Neural progenitor cell (in vitro differentiated cells): ENCODE data around the gene MCF2L2. TPM values are rescaled to one million over a fixed set of nuclear protein-coding genes. Genes with fewer than 3 reads are reported as not detected.
A peak's percentile ranks its signal among the peaks of the same experiment; 100 is the strongest.
"Not testable (repeated sequence)": the region's sequence is repeated elsewhere in the genome, so short reads cannot be mapped to it uniquely, and the experiment has no call there.

Experiments used
- DNase-seq: peaks from one replicate; pipeline ENCODE4 v3.0.0-alpha.2; 2016; ENCODE audit warnings: low spot score
- H2AFZ ChIP-seq: fragments of 200-600 bp; sonication (generic); replicated peaks from 2 replicates; pipeline ENCODE4 v1.6.1; 2016; ENCODE audit warnings: antibody characterized with exemption
- H3F3A ChIP-seq: fragments of 200-600 bp; sonication (generic); 2 replicates; pipeline ENCODE4 v1.6.1; 2016; ENCODE audit warnings: antibody characterized with exemption, low read depth
- H3K27ac ChIP-seq: fragments of 200-600 bp; sonication (generic); 2 replicates; pipeline ENCODE4 v1.5.1; 2016; ENCODE audit warnings: mild to moderate bottlenecking
- H3K27me3 ChIP-seq: fragments of 200-600 bp; sonication (generic); 2 replicates; pipeline ENCODE4 v1.6.1; 2016; ENCODE audit warnings: mild to moderate bottlenecking, moderate library complexity
- H3K36me3 ChIP-seq: fragments of 200-600 bp; sonication (generic); 2 replicates; pipeline ENCODE4 v1.5.1; 2016
- H3K4me1 ChIP-seq: fragments of 200-600 bp; sonication (generic); 2 replicates; pipeline ENCODE4 v1.6.1; 2016; ENCODE audit warnings: mixed run types
- H3K4me2 ChIP-seq: fragments of 200-600 bp; sonication (generic); 2 replicates; pipeline ENCODE4 v1.6.1; 2016
- H3K4me3 ChIP-seq: fragments of 200-600 bp; sonication (generic); 2 replicates; pipeline ENCODE4 v1.5.1; 2016
- H3K79me2 ChIP-seq: fragments of 200-600 bp; sonication (generic); 2 replicates; pipeline ENCODE4 v1.6.1; 2016; ENCODE audit warnings: low read depth
- H3K9ac ChIP-seq: fragments of 200-600 bp; sonication (generic); 2 replicates; pipeline ENCODE4 v1.6.1; 2016
- H3K9me3 ChIP-seq: fragments of 200-600 bp; sonication (generic); 2 replicates; pipeline ENCODE4 v1.5.1; 2016; ENCODE audit warnings: low read depth
- H4K20me1 ChIP-seq: fragments of 200-600 bp; sonication (generic); 2 replicates; pipeline ENCODE4 v1.6.1; 2016; ENCODE audit warnings: low read depth
- H3K27ac Mint-ChIP-seq: 3 replicates; pipeline ENCODE4 v1.8.0; 2021; ENCODE audit warnings: mixed read lengths
- H3K27me3 Mint-ChIP-seq: 2 replicates; pipeline ENCODE4 v1.8.0; 2022; ENCODE audit warnings: low read depth, mild to moderate bottlenecking, inconsistent platforms, moderate library complexity, mixed read lengths; ENCODE audit not compliant: insufficient read depth
- H3K36me3 Mint-ChIP-seq: 3 replicates; pipeline ENCODE4 v1.8.0; 2021; ENCODE audit warnings: mixed read lengths
- H3K4me1 Mint-ChIP-seq: 3 replicates; pipeline ENCODE4 v1.8.0; 2021; ENCODE audit warnings: mixed read lengths
- H3K4me3 Mint-ChIP-seq: 3 replicates; pipeline ENCODE4 v1.8.0; 2021; ENCODE audit warnings: mild to moderate bottlenecking, moderate library complexity, mixed read lengths
- H3K9me3 Mint-ChIP-seq: 3 replicates; pipeline ENCODE4 v1.8.0; 2020; ENCODE audit warnings: mixed read lengths
- EZH2 ChIP-seq: fragments of 200-600 bp; sonication (generic); IDR thresholded peaks from 2 replicates; pipeline ENCODE4 v1.6.1; 2017; ENCODE audit warnings: antibody characterized with exemption, mild to moderate bottlenecking, moderate library complexity
- EZH2phosphoT487 ChIP-seq: fragments of 200-600 bp; sonication (generic); IDR thresholded peaks from 2 replicates; pipeline ENCODE4 v1.6.1; 2017; ENCODE audit warnings: antibody characterized with exemption
- total RNA-seq: library from RNA; depleted of rRNA; stranded (reverse); fragments of >200 nt; gene quantifications from 2 replicates; pipeline ENCODE4 v1.2.3, GENCODE V29; 2015; ENCODE audit warnings: low replicate concordance
- TF ChIP-seq, protein P1 (sequence below): fragments of 200-600 bp; sonication (generic); IDR thresholded peaks from 2 replicates; pipeline ENCODE4 v1.5.1; 2017; ENCODE audit warnings: antibody characterized with exemption, mild to moderate bottlenecking

The MCF2L2 gene
- total RNA-seq, 1 donor from 2014 or later = 11.1 TPM

DNA sequence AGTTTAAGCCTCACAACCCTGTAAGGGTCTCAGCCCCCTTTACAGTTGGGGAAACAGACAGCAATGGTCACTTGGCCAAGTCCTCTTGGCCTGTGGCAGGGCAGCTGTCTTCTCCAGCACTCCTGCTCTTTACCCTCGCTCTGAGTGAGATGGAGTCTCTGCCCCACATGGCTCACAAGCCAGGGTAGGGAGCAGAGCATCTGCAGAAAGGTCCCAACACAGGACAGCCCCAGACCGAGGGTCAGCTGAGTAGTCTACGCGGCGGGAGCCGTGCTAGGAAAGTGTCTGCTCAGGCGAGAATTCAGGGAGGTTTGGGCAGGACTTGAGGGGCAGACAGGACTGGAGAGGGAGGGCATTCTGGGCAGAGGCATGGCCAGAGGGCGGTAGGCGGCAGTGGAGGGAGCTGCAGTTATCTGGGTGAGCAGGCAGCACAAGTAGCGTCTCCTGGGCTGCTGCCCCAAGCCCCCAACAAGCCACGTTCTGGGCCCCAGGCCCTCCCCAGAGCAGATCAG, 247.6 kb downstream of the MCF2L2 start:
- peaks cover 25% of the 10 kb centered on the region for H3K27me3 Mint-ChIP-seq
- H3K4me2 ChIP-seq = peak overlapping the region; percentile 86
- H2AFZ ChIP-seq = no peak overlapping the region
- H3K4me1 ChIP-seq = peaks cover 12% of the 10 kb centered on the region
- H3K27me3 ChIP-seq = peaks cover 35% of the 10 kb centered on the region
- no peaks in the 10 kb centered on the region for H3K79me2 ChIP-seq
- TF ChIP-seq, protein P1, sequence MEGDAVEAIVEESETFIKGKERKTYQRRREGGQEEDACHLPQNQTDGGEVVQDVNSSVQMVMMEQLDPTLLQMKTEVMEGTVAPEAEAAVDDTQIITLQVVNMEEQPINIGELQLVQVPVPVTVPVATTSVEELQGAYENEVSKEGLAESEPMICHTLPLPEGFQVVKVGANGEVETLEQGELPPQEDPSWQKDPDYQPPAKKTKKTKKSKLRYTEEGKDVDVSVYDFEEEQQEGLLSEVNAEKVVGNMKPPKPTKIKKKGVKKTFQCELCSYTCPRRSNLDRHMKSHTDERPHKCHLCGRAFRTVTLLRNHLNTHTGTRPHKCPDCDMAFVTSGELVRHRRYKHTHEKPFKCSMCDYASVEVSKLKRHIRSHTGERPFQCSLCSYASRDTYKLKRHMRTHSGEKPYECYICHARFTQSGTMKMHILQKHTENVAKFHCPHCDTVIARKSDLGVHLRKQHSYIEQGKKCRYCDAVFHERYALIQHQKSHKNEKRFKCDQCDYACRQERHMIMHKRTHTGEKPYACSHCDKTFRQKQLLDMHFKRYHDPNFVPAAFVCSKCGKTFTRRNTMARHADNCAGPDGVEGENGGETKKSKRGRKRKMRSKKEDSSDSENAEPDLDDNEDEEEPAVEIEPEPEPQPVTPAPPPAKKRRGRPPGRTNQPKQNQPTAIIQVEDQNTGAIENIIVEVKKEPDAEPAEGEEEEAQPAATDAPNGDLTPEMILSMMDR = no peak
- no peak for TF ChIP-seq EZH2phosphoT487
- TF ChIP-seq EZH2 = no peak
- peaks cover 13% of the 10 kb centered on the region for H3F3A ChIP-seq
- H3K36me3 Mint-ChIP-seq = no peaks in the 10 kb centered on the region
- peaks cover 13% of the 10 kb centered on the region for H3K4me1 Mint-ChIP-seq
- H3K36me3 ChIP-seq = no peaks in the 10 kb centered on the region
- DNase-seq = no peak
- H3K27ac ChIP-seq = no peak overlapping the region
- H4K20me1 ChIP-seq = no peaks in the 10 kb centered on the region
- H3K9ac ChIP-seq = no peak overlapping the region
- peak overlapping the region; percentile 44 for H3K27ac Mint-ChIP-seq
- no peak overlapping the region for H3K4me3 ChIP-seq
- H3K4me3 Mint-ChIP-seq = no peak overlapping the region
- no peaks in the 10 kb centered on the region for H3K9me3 ChIP-seq
- no peaks in the 10 kb centered on the region for H3K9me3 Mint-ChIP-seq

DNA sequence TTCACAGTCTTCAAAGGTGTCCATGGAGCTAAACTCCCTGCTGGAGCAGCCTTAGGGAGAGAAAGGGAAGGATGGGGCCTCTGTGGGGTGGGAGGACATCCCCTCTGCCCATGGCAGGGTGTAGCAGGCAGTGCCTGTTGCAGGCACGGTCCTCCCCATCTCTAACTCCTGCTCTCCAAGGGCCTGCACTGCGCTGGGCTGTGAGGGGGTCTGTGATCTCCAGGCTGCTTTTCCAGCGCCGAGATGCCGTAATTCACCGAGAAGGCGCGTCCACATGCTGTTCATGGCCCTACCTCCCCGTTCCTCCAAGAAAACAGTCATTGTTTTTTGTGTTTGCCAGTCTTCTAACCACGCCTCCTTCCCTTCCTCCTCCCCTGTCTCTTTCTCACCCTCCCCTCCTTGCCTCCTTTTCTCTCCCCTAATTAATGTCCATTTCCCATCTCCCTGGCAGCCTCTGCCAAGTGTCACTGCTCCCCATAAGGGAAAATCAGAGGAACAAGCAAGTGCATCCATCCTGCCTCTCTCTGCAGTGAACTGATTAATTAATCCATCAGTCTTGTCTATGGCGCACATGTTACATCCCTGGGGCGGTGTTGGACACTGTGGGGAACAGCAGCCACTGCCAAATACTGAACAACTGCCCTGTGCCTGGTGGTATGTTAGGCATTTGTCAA, 248.2 kb downstream of the MCF2L2 start:
- peak overlapping the region; percentile 65 for H3K4me3 ChIP-seq
- peak overlapping the region; percentile 86 for H3K4me2 ChIP-seq
- H3K27me3 Mint-ChIP-seq = peaks cover 27% of the 10 kb centered on the region

DNA sequence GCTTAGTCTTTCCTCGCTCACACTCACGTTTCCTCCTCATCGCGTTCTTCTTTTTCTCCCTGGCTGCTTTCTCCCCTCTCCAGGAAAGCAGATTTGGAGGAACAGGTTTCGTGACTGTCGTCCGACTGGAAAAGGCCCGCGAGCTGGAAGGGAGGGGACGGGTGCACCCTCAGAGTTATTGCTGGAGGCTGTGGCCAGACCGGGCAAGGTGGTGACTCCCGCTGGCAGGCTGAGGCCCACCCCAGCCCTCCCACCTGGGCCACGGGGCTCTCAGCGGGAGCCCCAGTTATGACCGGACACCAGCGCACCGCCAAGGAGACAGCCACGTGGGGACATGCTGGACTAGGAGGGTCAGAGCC, 248.9 kb downstream of the MCF2L2 start:
- Histone ChIP-seq H2AFZ (peak overlapping the region; percentile 92), H3K4me3 (peak overlapping the region; percentile 65), H3K27me3 (peaks cover 35% of the 10 kb centered on the region), H3F3A (peaks cover 13% of the 10 kb centered on the region), H3K4me2 (peak overlapping the region; percentile 86), H3K4me1 (peaks cover 12% of the 10 kb centered on the region)
- H3K36me3 Mint-ChIP-seq, H3K79me2 ChIP-seq, H3K9me3 Mint-ChIP-seq, H3K9ac ChIP-seq, H3K9me3 ChIP-seq, DNase-seq, H4K20me1 ChIP-seq, H3K27ac Mint-ChIP-seq, H3K36me3 ChIP-seq, H3K27ac ChIP-seq: not testable (repeated sequence)
- Mint-ChIP-seq H3K4me3 (peak overlapping the region; percentile 83), H3K27me3 (peaks cover 27% of the 10 kb centered on the region), H3K4me1 (peaks cover 13% of the 10 kb centered on the region)

More for the DNA sequence above, 248.2 kb downstream of the MCF2L2 start:
- Histone ChIP-seq H2AFZ (peak overlapping the region; percentile 76), H4K20me1 (no peaks in the 10 kb centered on the region), H3K79me2 (no peaks in the 10 kb centered on the region), H3K9me3 (no peaks in the 10 kb centered on the region), H3K27me3 (peaks cover 35% of the 10 kb centered on the region), H3K27ac (no peak overlapping the region), H3F3A (peaks cover 13% of the 10 kb centered on the region), H3K9ac (no peak overlapping the region), H3K4me1 (peaks cover 12% of the 10 kb centered on the region), H3K36me3 (no peaks in the 10 kb centered on the region)
- H3K4me1 Mint-ChIP-seq = peaks cover 13% of the 10 kb centered on the region
- DNase-seq = peak; percentile 47
- H3K27ac Mint-ChIP-seq = no peak overlapping the region
- peak overlapping the region; percentile 76 for H3K4me3 Mint-ChIP-seq
- no peaks in the 10 kb centered on the region for H3K9me3 Mint-ChIP-seq
- TF ChIP-seq, protein P1 = no peak
- TF ChIP-seq EZH2phosphoT487 (no peak), EZH2 (no peak)
- no peaks in the 10 kb centered on the region for H3K36me3 Mint-ChIP-seq
